Gastroesophageal sphincter (tissue), 4 donors: ENCODE results near the gene CHRM2. TPM values are rescaled to one million over a fixed set of nuclear protein-coding genes. Genes with fewer than 3 reads are reported as not detected.
A peak's percentile ranks its signal among the peaks of the same experiment; 100 is the strongest.

Experiments used
- ATAC-seq: fragments of 150-250 bp; one replicate; pipeline ENCODE4 v1.9.1; 2016; ENCODE audit warnings: mild to moderate bottlenecking, moderate library complexity
- H3K27ac ChIP-seq, 4 donors: fragments of 200-600 bp; sonication (generic) in 3 of 4; 1 replicate in 3 of 4; 2 replicates in 1 of 4; pipeline ENCODE4 v1.5.1; 2016 to 2019
- H3K27me3 ChIP-seq: fragments of 200-600 bp; sonication (generic); one replicate; pipeline ENCODE4 v1.5.1; 2019
- H3K36me3 ChIP-seq, 2 donors: fragments of 200-600 bp; sonication (generic); one replicate each; pipeline ENCODE4 v1.5.1; 2019; ENCODE audit warnings: control low read depth in 1 of 2
- H3K4me1 ChIP-seq, 3 donors: fragments of 200-600 bp; sonication (generic); 1 replicate in 2 of 3; 2 replicates in 1 of 3; pipeline ENCODE4 v1.5.1; 2016 to 2019; ENCODE audit warnings: control low read depth in 2 of 3
- H3K4me3 ChIP-seq, 2 donors: fragments of 200-600 bp; sonication (generic); one replicate each; pipeline ENCODE4 v1.5.1; 2019; ENCODE audit warnings: mild to moderate bottlenecking in 1 of 2, moderate library complexity in 1 of 2
- H3K9me3 ChIP-seq, 3 donors: fragments of 200-600 bp; sonication (generic); one replicate each; pipeline ENCODE4 v1.5.1; 2017 to 2019; ENCODE audit warnings: control low read depth in 2 of 3
- EP300 ChIP-seq: sonication (generic); formaldehyde crosslinking; IDR thresholded peaks from one replicate; pipeline ENCODE4 v1.6.1; 2017; ENCODE audit warnings: antibody characterized with exemption, mild to moderate bottlenecking
- POLR2A ChIP-seq, 2 donors: fragments of 450-650 bp; IDR thresholded peaks; one replicate each; pipeline ENCODE4 v1.6.1; 2017; ENCODE audit warnings: antibody characterized with exemption in 2 of 2, mild to moderate bottlenecking in 2 of 2, moderate library complexity in 1 of 2
- POLR2AphosphoS5 ChIP-seq: sonication (generic); formaldehyde crosslinking; IDR thresholded peaks from one replicate; pipeline ENCODE4 v1.6.1; 2017; ENCODE audit warnings: antibody characterized with exemption
- WGBS, 2 donors: methylation state at CpG; one replicate each; pipeline ENCODE4 v1.1.5; 2018; ENCODE audit warnings: low coverage in 1 of 2; 5-methylcytosine and 5-hydroxymethylcytosine counted together
- total RNA-seq, 4 donors: library from RNA; depleted of rRNA; stranded (reverse); fragments of >200 nt; gene quantifications; one replicate each; pipeline ENCODE4 v1.1.0, GENCODE V29; 2016
- TF ChIP-seq, protein P1 (sequence below), 4 experiments: fragments of 200-600 bp in 2 of 4; fragments of 450-650 bp in 2 of 4; sonication (generic) in 1 of 4; IDR thresholded peaks; one replicate each; pipeline ENCODE4 v1.5.1; 2017 to 2019; ENCODE audit warnings: antibody characterized with exemption in 4 of 4, mild to moderate bottlenecking in 2 of 4, moderate library complexity in 2 of 4

Gene CHRM2
- total RNA-seq, 4 donors from 2014 or later: 11.5 to 130 (median 65.3) TPM

DNA sequence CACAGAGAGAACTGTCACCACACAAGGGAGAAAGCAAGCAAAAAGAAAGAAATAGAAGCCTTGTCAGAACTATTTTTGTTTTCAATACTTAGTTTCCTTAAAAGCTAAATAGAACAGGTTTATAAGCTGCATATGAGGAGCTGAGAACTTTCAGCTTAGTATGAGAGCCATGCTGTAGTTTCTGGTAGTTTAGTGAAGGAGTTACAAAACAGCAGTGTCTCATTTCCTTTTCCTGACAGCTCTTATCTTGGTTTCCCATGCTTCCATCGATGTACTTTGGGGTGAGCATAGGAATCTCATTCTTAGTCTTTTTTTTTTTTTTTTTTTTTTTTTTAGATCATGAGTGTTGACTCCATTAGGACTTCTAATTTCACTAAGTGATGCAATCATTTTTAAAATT, 8.6 kb upstream of the CHRM2 start:
- Histone ChIP-seq H3K27ac (no peak overlapping the region), H3K36me3 (no peaks in the 10 kb centered on the region), H3K9me3 (no peaks in the 10 kb centered on the region), H3K4me1 (no peaks in the 10 kb centered on the region), H3K27me3 (no peaks in the 10 kb centered on the region), H3K4me3 (no peak overlapping the region)
- no peak for TF ChIP-seq POLR2A (IDR thresholded peaks at IDR 0.05)
- no peak for TF ChIP-seq EP300
- no peak for TF ChIP-seq POLR2AphosphoS5
- TF ChIP-seq, protein P1, sequence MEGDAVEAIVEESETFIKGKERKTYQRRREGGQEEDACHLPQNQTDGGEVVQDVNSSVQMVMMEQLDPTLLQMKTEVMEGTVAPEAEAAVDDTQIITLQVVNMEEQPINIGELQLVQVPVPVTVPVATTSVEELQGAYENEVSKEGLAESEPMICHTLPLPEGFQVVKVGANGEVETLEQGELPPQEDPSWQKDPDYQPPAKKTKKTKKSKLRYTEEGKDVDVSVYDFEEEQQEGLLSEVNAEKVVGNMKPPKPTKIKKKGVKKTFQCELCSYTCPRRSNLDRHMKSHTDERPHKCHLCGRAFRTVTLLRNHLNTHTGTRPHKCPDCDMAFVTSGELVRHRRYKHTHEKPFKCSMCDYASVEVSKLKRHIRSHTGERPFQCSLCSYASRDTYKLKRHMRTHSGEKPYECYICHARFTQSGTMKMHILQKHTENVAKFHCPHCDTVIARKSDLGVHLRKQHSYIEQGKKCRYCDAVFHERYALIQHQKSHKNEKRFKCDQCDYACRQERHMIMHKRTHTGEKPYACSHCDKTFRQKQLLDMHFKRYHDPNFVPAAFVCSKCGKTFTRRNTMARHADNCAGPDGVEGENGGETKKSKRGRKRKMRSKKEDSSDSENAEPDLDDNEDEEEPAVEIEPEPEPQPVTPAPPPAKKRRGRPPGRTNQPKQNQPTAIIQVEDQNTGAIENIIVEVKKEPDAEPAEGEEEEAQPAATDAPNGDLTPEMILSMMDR (IDR thresholded peaks at IDR 0.05): no peak
- WGBS, 2 donors: 11 to 33% methylated on average over 1 of the region's 1 CpG
- no peak for ATAC-seq

DNA sequence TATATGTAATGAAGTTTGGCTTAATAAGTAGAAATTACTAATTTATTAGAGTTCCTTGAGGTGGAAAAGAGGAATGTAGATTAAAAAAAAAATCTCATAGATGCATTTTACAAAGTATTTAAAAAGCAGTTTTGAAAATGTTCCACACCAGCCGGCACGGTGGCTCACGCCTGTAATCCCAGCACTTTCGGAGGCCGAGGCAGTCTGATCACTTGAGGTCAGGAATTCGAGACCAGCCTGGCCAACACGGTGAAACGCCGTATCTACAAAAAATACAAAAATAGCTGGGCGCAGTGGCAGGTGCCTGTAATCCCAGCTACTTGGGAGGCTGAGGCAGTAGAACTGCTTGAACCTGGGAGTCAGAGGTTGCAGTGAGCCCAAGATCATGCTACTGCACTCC, 3.2 kb upstream of the CHRM2 start:
- no peaks in the 10 kb centered on the region for H3K9me3 ChIP-seq
- peaks cover 0 to 23% (median 15%) of the 10 kb centered on the region in 3 donors for H3K4me1 ChIP-seq
- 80 to 97% methylated on average over 3 to 10 of the region's 10 CpGs for WGBS, 2 donors
- no peaks in the 10 kb centered on the region for H3K36me3 ChIP-seq
- no peak overlapping the region for H3K4me3 ChIP-seq
- H3K27ac ChIP-seq: no peak overlapping the region
- H3K27me3 ChIP-seq: peaks cover 22% of the 10 kb centered on the region
- ATAC-seq: no peak
- TF ChIP-seq POLR2AphosphoS5 (no peak), POLR2A (IDR thresholded peaks at IDR 0.05) (no peak), EP300 (no peak)
- TF ChIP-seq, protein P1 (IDR thresholded peaks at IDR 0.05): no peak

DNA sequence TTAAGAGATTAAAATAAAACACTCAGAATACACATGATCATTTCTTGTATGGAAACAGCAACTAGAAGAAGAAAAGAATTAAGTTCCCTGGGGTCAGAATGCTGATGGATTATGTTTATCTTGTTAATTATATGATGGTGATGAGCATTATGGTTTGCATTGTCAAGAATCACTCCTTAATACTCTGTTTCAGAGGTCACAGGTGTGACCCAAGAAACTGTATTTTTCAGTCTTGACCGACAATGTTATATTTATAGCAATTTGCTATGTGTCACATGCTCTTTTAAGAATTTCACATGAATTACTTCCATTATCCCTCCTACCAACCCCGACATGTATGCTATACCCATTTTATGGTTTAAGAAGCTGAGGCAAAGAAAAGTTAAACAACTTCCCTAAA, 2.7 kb upstream of the CHRM2 start:
- no peaks in the 10 kb centered on the region for H3K36me3 ChIP-seq
- peaks cover 27% of the 10 kb centered on the region for H3K27me3 ChIP-seq
- H3K4me1 ChIP-seq: peaks cover 0 to 29% (median 19%) of the 10 kb centered on the region in 3 donors
- H3K4me3 ChIP-seq: no peak overlapping the region
- whole genome bisulfite sequencing, 2 donors: 82 to 88% methylated on average over 2 of the region's 2 CpGs
- no peak for ATAC-seq
- no peaks in the 10 kb centered on the region for H3K9me3 ChIP-seq
- H3K27ac ChIP-seq: no peak overlapping the region
- TF ChIP-seq, protein P1 (IDR thresholded peaks at IDR 0.05): no peak
- TF ChIP-seq POLR2AphosphoS5: no peak

DNA sequence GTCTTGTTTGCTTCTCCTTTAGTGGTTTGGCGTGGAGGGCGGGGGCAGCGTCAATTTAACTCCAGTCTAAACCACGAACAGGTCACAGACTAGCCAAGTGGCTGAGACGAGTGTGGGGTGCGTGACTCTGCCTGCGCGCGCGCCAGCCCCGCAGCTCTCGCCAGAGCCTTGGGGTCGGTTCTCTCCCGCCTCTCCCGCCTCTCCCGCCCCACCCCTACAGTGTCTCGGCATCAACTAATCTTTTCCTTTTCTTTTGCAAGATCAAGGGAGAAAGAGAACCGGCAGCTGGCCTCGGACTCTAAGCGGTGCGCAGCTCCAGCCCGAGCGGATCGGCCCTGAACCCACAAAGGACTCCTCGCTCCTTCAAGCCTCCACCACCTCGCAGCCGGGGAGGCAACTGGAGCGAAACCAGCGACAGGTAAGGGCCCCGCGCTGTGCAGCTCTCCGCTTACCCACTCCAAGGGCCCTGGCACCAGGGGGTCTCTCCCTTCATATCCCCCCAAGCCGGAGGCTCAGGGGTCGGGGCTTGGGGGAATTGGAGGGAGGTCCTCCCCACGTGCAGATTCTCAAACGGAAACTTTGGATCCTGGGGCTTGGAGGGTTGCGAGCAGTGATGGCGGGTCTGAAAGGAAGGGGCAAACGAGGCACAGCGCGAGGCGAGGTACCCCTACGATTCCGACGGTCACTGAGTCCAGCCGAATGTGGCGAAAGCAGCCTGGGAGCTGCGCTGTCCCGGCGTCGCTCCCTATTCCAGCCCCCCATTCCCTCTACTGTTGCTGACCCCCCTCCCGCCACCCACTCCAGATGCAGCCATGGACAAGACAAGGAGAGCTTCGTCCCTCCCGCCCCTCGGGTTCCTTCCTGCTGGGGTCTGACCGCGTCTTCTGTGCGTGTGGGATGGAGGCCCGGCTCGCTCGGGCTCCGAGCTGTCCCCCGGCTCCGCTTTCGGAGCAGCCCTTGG, 829 bp downstream of the CHRM2 start:
- Histone ChIP-seq H3K4me3 (peak overlapping the region; percentile 38 to 62), H3K9me3 (no peaks in the 10 kb centered on the region), H3K36me3 (no peaks in the 10 kb centered on the region), H3K27me3 (peaks cover 37% of the 10 kb centered on the region), H3K27ac (peak overlapping the region; percentile 14 to 77 (median 50)), H3K4me1 (peaks cover 0 to 40% (median 26%) of the 10 kb centered on the region in 3 donors)
- TF ChIP-seq POLR2AphosphoS5: peak; percentile 33
- no peak for TF ChIP-seq EP300
- TF ChIP-seq, protein P1 (IDR thresholded peaks at IDR 0.05): no peak
- WGBS, 2 donors: 0% methylated on average over 4 of the region's 65 CpGs; no CpG with 5 or more reads in 1 of the 2 donors
- peak; percentile 11 for ATAC-seq
